NCI-H1436 treated with DMSO at 0.1 percent for 48 hours (cell line): ENCODE data around the gene AKR1B1.

ENCODE experiments used
- DNase-seq: peaks from one replicate; lab custom pipeline; 2025; lab: John Stamatoyannopoulos, UW

The AKR1B1 gene

DNA sequence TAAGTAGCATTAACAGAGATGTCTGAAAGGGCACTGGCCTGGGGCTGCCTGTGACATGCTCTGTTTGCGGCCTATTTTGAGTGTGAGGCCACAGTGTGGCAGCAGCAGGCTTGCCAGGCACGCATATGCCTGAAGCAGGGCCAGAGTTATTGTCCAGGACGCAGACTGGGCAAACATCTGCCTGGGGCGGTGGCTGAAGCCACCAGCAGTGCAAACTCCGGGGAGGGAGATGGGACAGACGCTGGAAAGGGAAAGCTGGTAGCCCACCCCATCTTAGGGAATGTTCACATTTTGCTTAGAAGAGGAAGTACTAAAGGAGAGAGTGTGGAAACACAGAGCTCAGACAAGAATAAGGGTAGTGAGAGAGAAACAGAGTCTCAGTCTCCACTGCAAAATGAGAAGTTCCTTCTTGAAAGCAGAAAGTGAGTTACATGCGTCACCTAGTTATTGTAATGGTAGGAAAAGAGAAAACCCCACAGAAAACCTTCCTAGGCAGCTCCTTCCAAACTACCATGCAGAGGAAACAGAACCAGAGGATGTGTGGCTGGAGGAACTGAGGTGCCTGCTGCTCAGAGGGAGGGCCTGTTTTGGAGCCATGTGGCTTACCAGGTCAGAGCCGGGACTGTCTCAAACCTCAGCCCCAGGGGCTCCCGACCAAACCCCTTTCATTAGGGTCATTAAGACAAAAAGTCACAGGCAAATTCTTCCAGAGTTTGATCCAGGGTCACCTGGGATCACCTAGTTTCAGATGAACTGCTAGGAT, 14.5 kb downstream of the AKR1B1 start:
- DNase-seq = no peak

DNA sequence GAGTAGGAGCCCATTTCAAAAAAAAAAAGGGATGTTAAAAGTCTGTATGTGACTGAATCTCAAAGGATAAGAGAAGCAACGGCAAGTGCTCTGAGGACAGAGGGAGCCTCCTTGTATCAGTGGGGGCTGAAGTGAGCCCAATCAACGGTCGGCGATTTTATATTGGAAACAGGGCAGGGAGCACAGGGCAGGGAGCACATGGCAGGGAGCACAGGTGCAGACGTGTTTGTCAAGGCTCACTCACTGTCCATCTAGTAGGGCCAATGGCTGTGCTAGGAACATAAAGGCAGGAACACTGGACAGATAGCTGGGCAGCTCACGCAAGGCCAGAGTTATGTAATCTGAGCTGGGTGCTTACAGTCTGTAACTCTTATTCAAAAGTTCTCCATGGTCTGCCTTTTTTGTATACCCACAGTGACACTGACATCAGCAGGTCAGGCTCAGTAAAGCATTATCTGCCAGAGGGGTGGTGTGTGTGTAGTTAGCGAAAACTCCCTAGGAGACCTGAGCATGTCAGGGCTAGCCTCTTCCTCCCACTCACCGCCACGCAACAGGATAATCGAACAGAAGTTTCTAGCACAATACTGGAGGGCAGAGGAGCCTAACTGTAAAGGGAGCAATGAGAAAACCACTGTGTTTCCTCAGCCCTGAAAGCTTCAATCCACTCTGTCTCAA, 15.4 kb downstream of the AKR1B1 start:
- no peak for DNase-seq

DNA sequence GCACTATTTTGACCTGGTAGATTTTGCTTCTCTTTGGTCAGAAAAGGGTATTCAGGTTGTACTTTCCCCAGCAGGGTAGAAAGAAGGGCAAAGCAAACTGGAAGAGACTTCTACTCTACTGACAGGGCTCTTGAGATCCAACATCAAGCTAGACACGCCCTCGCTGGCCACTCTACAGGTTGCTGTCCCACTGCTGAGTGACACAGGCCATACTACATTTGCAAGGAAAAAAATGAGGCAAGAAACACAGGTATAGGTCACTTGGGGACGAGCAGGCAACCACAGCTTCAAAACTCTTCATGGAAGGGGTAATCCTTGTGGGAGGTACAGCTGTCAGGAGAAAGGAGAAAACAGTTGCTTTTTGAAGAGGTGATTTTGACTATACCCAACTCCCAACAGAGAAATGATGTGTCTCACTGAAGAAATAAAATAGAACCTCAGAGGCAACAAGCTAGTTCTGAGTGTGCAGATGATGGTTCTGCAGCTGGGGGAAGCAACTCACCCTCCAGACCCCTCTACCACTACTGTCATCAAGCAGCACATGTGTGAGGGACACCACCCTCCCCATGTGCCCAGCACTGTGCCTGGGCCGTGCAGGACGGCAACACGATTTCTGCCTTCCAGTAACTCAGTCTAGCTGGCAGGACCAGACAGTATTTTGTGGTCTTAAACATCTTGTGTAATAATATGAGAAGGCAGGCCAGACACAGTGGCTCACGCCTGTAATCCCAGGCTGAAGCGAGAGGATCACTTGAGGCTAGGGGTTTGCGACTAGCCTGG, 16.3 kb downstream of the AKR1B1 start:
- DNase-seq = no peak

- DNase-seq = no peak
Measured at GRCh38 chr7:134441264-134441663, 17.6 kb downstream of the AKR1B1 start.

- no peak for DNase-seq
Measured at GRCh38 chr7:134440476-134440875, 18.4 kb downstream of the AKR1B1 start.

DNA sequence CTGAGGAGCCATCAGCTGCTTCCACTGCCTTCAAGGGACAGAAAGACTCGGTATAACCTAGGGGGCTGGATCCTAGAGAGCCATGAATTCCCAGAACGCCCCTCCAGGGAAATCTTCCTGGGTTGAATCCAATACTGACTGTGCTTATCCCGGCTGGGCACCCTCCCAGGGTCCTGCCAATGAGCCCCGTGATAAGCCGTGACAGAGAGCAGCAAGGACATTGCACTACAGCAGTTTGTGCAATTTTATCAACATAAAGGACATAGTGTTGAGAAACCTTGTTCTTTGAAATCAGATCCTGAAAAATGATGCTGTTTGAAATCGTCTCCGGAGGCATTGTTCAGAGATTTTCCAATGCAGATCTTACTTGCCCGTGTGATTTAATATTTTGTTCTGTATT, 18.8 kb downstream of the AKR1B1 start:
- DNase-seq = no peak

GRCh38 chr7:134438946-134439345, 20.0 kb downstream of the AKR1B1 start:
- DNase-seq = no peak

DNA sequence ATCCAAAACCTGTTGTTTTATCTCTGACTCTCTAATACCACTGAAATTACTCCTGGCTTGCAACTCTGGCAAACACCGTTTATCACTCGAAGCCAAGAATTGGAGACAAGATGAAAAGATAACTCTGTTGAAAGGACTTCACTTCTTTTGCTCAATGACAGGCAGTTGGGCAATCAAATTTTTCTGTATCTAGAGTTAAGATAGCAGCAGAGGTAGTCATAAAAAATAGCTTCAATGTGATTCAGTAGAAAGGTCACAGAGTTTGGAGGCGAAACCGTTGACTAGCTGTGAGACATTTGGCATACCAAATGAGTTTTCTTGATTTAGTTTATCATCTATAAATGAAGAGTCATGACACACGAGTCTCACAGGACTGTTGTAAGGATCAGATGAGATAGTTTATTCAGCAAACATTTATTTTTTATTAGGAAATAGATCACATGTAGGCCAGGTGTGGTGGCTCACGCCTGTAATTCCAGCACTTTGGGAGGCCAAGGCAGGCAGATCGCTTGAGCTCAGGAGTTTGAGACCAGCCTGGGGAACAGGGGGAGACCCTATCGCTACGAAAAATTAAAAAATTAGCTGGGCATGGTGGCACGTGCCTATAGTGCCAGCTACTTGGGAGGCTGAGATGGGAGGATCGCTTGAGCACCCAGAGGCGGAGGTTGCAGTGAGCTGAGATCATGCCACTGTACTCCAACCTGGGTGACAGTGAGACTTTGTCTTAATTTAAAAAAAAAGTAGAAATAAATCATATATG, 23.6 kb downstream of the AKR1B1 start:
- no peak for DNase-seq

- DNase-seq = no peak
Measured at GRCh38 chr7:134434701-134435100, 24.2 kb downstream of the AKR1B1 start.

GRCh38 chr7:134433430-134433829, 25.5 kb downstream of the AKR1B1 start:
- no peak for DNase-seq

- peak; percentile 85 for DNase-seq
Measured at GRCh38 chr7:134432296-134433152, 26.4 kb downstream of the AKR1B1 start.

GRCh38 chr7:134431815-134432214, 27.1 kb downstream of the AKR1B1 start:
- no peak for DNase-seq

- no peak for DNase-seq
Measured at GRCh38 chr7:134429481-134429880, 29.4 kb downstream of the AKR1B1 start.

DNA sequence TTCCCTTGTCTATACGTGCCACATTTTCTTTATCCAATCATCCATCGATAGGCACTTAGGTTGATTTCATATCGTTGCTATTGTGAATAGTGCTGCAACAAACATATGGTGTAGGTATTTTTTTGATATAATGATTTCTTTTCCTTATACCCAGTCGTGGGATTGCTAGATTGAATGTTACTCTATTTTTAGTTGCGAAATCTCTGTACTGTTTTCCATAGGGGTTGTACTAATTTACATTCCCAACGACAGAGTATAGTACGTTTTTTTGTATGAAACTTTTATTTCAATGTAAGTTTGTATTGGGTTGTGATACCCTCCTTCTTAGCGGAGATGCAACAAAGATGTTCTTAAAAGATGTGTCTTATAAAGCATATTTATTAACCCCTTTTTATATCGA, 30.0 kb downstream of the AKR1B1 start:
- DNase-seq = no peak

- DNase-seq = no peak
Measured at GRCh38 chr7:134427896-134428295, 31.0 kb downstream of the AKR1B1 start.

DNA sequence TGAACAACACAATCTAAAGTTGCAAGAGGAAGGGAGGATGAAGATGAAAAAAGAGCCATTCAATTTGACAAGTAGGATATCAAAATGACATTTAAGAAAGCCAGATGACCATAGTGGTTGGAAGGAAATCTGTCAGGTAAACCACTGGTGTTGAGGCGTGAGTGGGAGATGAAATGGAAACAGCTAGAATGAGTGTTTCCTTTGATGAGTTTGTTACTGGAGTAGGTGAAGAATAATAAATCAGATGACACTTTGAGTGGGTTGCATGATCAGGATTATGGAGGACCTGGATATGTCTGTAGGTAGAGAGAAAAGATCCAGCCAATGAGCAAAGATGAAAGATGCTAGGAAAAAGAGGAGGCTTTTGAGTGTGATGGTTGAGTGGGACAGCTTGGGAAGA, 33.1 kb downstream of the AKR1B1 start:
- DNase-seq = no peak

DNA sequence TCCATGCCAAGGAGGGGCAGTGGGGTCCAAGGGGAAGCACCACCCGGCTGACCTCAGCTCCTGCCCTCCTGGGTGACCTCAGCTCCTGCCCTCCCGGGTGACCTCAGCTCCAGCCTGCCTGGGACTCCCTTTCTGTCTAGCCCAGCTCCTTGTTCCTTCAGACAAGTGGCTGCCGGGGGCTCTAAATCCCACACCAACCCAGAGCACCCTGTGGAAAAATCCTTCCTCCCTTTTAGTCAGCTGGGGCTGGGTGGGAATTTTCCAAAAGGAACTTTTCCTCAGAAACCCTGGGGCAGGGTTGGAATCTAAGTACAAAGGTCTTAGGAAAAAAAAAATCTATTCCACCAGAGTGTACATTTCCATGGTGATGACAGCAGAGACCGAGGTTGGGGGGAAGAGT, 36.3 kb downstream of the AKR1B1 start:
- no peak for DNase-seq

- DNase-seq = no peak
Measured at GRCh38 chr7:134422008-134422407, 36.9 kb downstream of the AKR1B1 start.

DNA sequence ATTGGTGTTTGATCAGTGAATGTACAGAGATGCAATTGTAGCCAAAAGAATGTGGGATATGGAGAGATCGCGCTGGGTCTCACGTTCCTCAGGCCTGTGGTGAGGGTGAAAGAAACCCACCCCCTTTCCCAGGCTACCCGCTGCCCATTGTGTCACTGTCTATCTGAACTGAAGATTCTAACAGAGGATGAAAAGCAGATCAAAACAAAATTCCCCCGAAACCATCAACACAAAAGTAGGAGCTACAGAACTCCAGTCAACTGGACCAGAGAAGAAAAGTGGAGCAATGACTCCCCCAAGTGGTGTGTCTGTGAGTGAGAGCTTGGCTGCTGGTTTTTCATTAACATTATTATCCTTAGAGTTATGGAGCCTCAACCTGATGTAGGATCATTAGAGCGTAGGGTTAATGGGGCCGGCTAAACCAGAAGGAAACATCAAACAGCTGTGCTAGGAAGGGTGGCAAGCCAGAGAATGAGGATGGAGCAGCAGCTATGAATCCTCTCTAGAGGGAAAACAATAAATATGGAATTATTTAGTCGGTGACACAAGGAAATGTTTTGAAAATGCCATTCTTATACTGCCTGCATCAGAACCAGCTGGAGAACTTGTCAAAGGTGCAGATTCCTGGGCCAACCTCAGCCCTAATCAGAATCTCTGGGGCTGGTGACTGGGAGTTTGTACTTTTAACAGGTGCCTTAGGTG, 38.3 kb downstream of the AKR1B1 start:
- DNase-seq = no peak

DNA sequence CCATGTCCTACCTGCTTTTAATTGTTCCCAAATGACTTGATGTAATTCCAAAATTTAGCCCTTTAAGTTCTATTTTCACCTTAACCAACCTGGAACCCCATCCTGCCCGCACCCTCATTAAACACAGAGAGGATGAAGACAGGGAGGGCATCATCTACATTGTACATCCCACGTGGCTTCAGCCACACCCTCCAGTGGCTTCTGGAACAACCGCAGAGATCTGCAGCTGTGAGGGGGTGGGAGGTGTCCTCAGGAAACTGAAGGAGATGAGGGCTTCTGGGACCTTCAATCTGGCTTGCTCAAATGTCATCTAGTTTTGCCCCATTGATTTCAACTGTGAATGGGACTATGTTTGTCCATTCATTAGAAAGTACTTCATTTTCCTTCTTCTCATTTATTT, 39.0 kb downstream of the AKR1B1 start:
- no peak for DNase-seq

DNA sequence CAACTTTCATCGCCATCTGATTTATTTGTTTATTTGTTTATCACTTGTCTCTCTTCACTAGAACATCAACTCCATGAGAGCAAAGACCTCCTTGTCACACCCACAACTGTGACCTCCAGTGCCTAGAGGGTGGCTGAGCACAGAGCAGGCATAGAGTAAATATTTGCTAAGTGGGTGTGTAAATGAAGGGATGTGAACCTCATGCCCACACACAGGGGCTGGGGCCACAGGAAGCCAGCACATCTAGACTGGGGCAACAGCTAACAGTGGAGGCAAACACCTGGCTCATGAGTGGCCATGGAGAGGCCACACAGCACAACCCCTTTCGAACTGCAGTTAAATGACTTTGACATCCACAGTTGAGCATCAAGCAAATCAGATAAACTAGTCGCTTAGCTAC, 39.8 kb downstream of the AKR1B1 start:
- DNase-seq = no peak
